Type B pancreatic cell (in vitro differentiated cells): ENCODE measurements around the gene GLOD5. TPM values are rescaled to one million over a fixed set of nuclear protein-coding genes. Genes with fewer than 3 reads are reported as not detected.

Source experiments
- DNase-seq: peaks from one replicate; pipeline ENCODE4 v3.0.0; 2021; ENCODE audit warnings: mixed read lengths; ENCODE audit not compliant: unreplicated experiment; ENCODE audit errors: extremely low spot score
- H3K27ac Mint-ChIP-seq: 2 replicates; pipeline ENCODE4 v1.8.0; 2021; ENCODE audit warnings: mild to moderate bottlenecking, mixed read lengths
- H3K27me3 Mint-ChIP-seq: 2 replicates; pipeline ENCODE4 v1.8.0; 2021; ENCODE audit warnings: mixed read lengths
- H3K36me3 Mint-ChIP-seq: 2 replicates; pipeline ENCODE4 v1.8.0; 2021; ENCODE audit warnings: mixed read lengths
- H3K4me1 Mint-ChIP-seq: one replicate; pipeline ENCODE4 v1.8.0; 2021; ENCODE audit warnings: mixed read lengths; ENCODE audit not compliant: unreplicated experiment
- H3K4me3 Mint-ChIP-seq: 2 replicates; pipeline ENCODE4 v1.8.0; 2021; ENCODE audit warnings: mild to moderate bottlenecking, mixed read lengths
- H3K9me3 Mint-ChIP-seq: 2 replicates; pipeline ENCODE4 v1.8.0; 2021; ENCODE audit warnings: mixed read lengths
- CTCF ChIP-seq: fragments of 200-600 bp; sonication (generic); conservative IDR thresholded peaks from 2 replicates; pipeline ENCODE4 v1.5.0; 2021; ENCODE audit warnings: antibody characterized with exemption, mild to moderate bottlenecking
- long read RNA-seq: library from polyadenylated mRNA; unstranded; transcript quantifications from one replicate; pipeline ENCODE4 v2.0.0, GENCODE V29; 2020
- total RNA-seq: library from RNA; stranded (reverse); gene quantifications from 2 replicates; pipeline ENCODE4 v1.2.1, GENCODE V29; 2021; ENCODE audit warnings: low replicate concordance

The GLOD5 gene
- not detected in 2 replicates for total RNA-seq
- long read RNA-seq: 0 reads

- TF ChIP-seq CTCF: peak; percentile 42
- peak within 1 kb of the TSS; percentile 49 for H3K4me3 Mint-ChIP-seq
- no peaks in the 10 kb centered on the region for H3K36me3 Mint-ChIP-seq
- H3K27ac Mint-ChIP-seq: peak within 1 kb of the TSS; percentile 90
- H3K4me1 Mint-ChIP-seq: peaks cover 4% of the 10 kb centered on the region
- peaks cover 6% of the 10 kb centered on the region for H3K27me3 Mint-ChIP-seq
- H3K9me3 Mint-ChIP-seq: peaks cover 6% of the 10 kb centered on the region
- DNase-seq: peak; percentile 71
Measured at GRCh38 chrX:48761674-48762471, at the start of gene GLOD5. TSS of gene GLOD5 (plus strand) at chrX:48761747. CDS start at chrX:48761791, 44 bp downstream.

GRCh38 chrX:48711929-48712505, 49.5 kb upstream of the GLOD5 start:
- no peaks in the 10 kb centered on the region for H3K4me1 Mint-ChIP-seq
- no peaks in the 10 kb centered on the region for H3K9me3 Mint-ChIP-seq
- DNase-seq: no peak
- H3K27me3 Mint-ChIP-seq: no peaks in the 10 kb centered on the region
- no peak overlapping the region for H3K27ac Mint-ChIP-seq
- no peak overlapping the region for H3K4me3 Mint-ChIP-seq
- no peaks in the 10 kb centered on the region for H3K36me3 Mint-ChIP-seq
- no peak for TF ChIP-seq CTCF

- no peaks in the 10 kb centered on the region for H3K36me3 Mint-ChIP-seq
- no peaks in the 10 kb centered on the region for H3K27me3 Mint-ChIP-seq
- no peak for TF ChIP-seq CTCF
- no peak overlapping the region for H3K27ac Mint-ChIP-seq
- H3K9me3 Mint-ChIP-seq: no peaks in the 10 kb centered on the region
- H3K4me1 Mint-ChIP-seq: no peaks in the 10 kb centered on the region
- no peak for DNase-seq
- H3K4me3 Mint-ChIP-seq: no peak overlapping the region
Measured at GRCh38 chrX:48713847-48714246, 47.7 kb upstream of the GLOD5 start.

GRCh38 chrX:48714573-48714972, 47.0 kb upstream of the GLOD5 start:
- no peak overlapping the region for H3K27ac Mint-ChIP-seq
- H3K27me3 Mint-ChIP-seq: no peaks in the 10 kb centered on the region
- TF ChIP-seq CTCF: no peak
- no peak for DNase-seq
- no peaks in the 10 kb centered on the region for H3K36me3 Mint-ChIP-seq
- H3K9me3 Mint-ChIP-seq: no peaks in the 10 kb centered on the region
- H3K4me1 Mint-ChIP-seq: no peaks in the 10 kb centered on the region
- H3K4me3 Mint-ChIP-seq: no peak overlapping the region

GRCh38 chrX:48715072-48715471, 46.5 kb upstream of the GLOD5 start:
- no peaks in the 10 kb centered on the region for H3K4me1 Mint-ChIP-seq
- TF ChIP-seq CTCF: no peak
- H3K9me3 Mint-ChIP-seq: no peaks in the 10 kb centered on the region
- no peaks in the 10 kb centered on the region for H3K36me3 Mint-ChIP-seq
- no peaks in the 10 kb centered on the region for H3K27me3 Mint-ChIP-seq
- H3K4me3 Mint-ChIP-seq: no peak overlapping the region
- DNase-seq: no peak
- no peak overlapping the region for H3K27ac Mint-ChIP-seq
